Karpas-422 (cell line): Measurements from ENCODE around the gene CD8B2. TPM values are rescaled to one million over a fixed set of nuclear protein-coding genes. Genes with fewer than 3 reads are reported as not detected.
"Not testable (repeated sequence)": the region's sequence is repeated elsewhere in the genome, so short reads cannot be mapped to it uniquely, and the experiment has no call there.

Source experiments
- DNase-seq: peaks from one replicate; pipeline ENCODE4 v3.0.0-alpha.2; 2015
- H2AFZ ChIP-seq: fragments of 200-600 bp; sonication (generic); 2 replicates; pipeline ENCODE4 v1.6.1; 2014; ENCODE audit warnings: antibody characterized with exemption, low read length, mixed read lengths
- H3K27ac ChIP-seq: fragments of 200-600 bp; sonication (generic); 2 replicates; pipeline ENCODE4 v1.5.1; 2014; ENCODE audit warnings: mild to moderate bottlenecking, low read length, moderate library complexity
- H3K27me3 ChIP-seq: fragments of 200-600 bp; sonication (generic); 2 replicates; pipeline ENCODE4 v1.6.1; 2014; ENCODE audit warnings: low read length, mixed read lengths
- H3K36me3 ChIP-seq: fragments of 200-600 bp; sonication (generic); 2 replicates; pipeline ENCODE4 v1.6.1; 2014; ENCODE audit warnings: low read length, mixed read lengths; ENCODE audit not compliant: insufficient read depth
- H3K4me1 ChIP-seq: fragments of 200-600 bp; sonication (generic); 2 replicates; pipeline ENCODE4 v1.6.1; 2014; ENCODE audit warnings: mild to moderate bottlenecking, low read length, mixed read lengths
- H3K4me2 ChIP-seq: fragments of 200-600 bp; sonication (generic); 2 replicates; pipeline ENCODE4 v1.6.1; 2014; ENCODE audit warnings: low read length, low read depth, mild to moderate bottlenecking; ENCODE audit not compliant: poor library complexity, severe bottlenecking
- H3K4me3 ChIP-seq: fragments of 200-600 bp; sonication (generic); 2 replicates; pipeline ENCODE4 v1.5.1; 2014; ENCODE audit warnings: mild to moderate bottlenecking, antibody characterized with exemption, low read length, mixed read lengths
- H3K79me2 ChIP-seq: fragments of 200-600 bp; sonication (generic); 2 replicates; pipeline ENCODE4 v1.6.1; 2014; ENCODE audit warnings: mild to moderate bottlenecking, low read length, mixed read lengths
- H3K9ac ChIP-seq: fragments of 200-600 bp; sonication (generic); 2 replicates; pipeline ENCODE4 v1.6.0; 2014; ENCODE audit warnings: low read length
- H3K9me2 ChIP-seq: fragments of 200-600 bp; sonication (generic), shearing (Covaris generic); replicated peaks from 2 replicates; pipeline ENCODE4 v1.6.0; 2014; ENCODE audit warnings: mild to moderate bottlenecking, low read length, moderate library complexity; ENCODE audit not compliant: insufficient read depth
- H3K9me3 ChIP-seq: fragments of 300-700, 200-600 bp; sonication (generic); 2 replicates; pipeline ENCODE4 v1.6.1; 2014; ENCODE audit warnings: low read length, mixed read lengths
- H4K20me1 ChIP-seq: fragments of 200-600 bp; sonication (generic); 2 replicates; pipeline ENCODE4 v1.6.1; 2014; ENCODE audit warnings: mild to moderate bottlenecking, antibody characterized with exemption, low read length, low read depth; ENCODE audit not compliant: insufficient read depth
- total RNA-seq: library from RNA; depleted of rRNA; stranded (reverse); fragments of >200 nt; shearing (Covaris generic); gene quantifications from 2 replicates; pipeline ENCODE4 v1.2.3, GENCODE V29; 2014; ENCODE audit warnings: low replicate concordance

Gene CD8B2
- total RNA-seq, 1 experiment from 2014 or later = not detected

GRCh38 chr2:106547164-106547903 is 60.2 kb downstream of the CD8B2 start:
- no peak overlapping the region for H3K4me3 ChIP-seq
- H3K79me2 ChIP-seq = no peaks in the 10 kb centered on the region
- no peaks in the 10 kb centered on the region for H3K27me3 ChIP-seq
- DNase-seq = no peak
- H3K27ac ChIP-seq = no peak overlapping the region
- H3K9ac ChIP-seq = no peak overlapping the region
- H3K9me2 ChIP-seq = no peaks in the 10 kb centered on the region
- H3K4me1 ChIP-seq = 0 out of 2 replicates have a peak, but pooled peaks cover 3% of the 10 kb centered on the region
- no peaks in the 10 kb centered on the region for H3K9me3 ChIP-seq
- H3K4me2 ChIP-seq = no peak overlapping the region
- H3K36me3 ChIP-seq = no peaks in the 10 kb centered on the region
- no peak overlapping the region for H2AFZ ChIP-seq
- H4K20me1 ChIP-seq = no peaks in the 10 kb centered on the region

GRCh38 chr2:106551417-106552130 is 64.4 kb downstream of the CD8B2 start:
- no peak overlapping the region for H3K4me3 ChIP-seq
- no peaks in the 10 kb centered on the region for H4K20me1 ChIP-seq
- no peak overlapping the region for H2AFZ ChIP-seq
- H3K79me2 ChIP-seq = no peaks in the 10 kb centered on the region
- H3K4me1 ChIP-seq = no peaks in the 10 kb centered on the region
- no peak overlapping the region for H3K4me2 ChIP-seq
- no peaks in the 10 kb centered on the region for H3K36me3 ChIP-seq
- no peaks in the 10 kb centered on the region for H3K9me3 ChIP-seq
- no peak overlapping the region for H3K27ac ChIP-seq
- no peaks in the 10 kb centered on the region for H3K9me2 ChIP-seq
- no peak for DNase-seq
- no peaks in the 10 kb centered on the region for H3K27me3 ChIP-seq
- H3K9ac ChIP-seq = no peak overlapping the region

- Histone ChIP-seq H4K20me1 (no peaks in the 10 kb centered on the region), H2AFZ (no peak overlapping the region), H3K4me3 (no peak overlapping the region), H3K79me2 (no peaks in the 10 kb centered on the region), H3K9me3 (no peaks in the 10 kb centered on the region), H3K4me1 (no peaks in the 10 kb centered on the region), H3K27ac (no peak overlapping the region), H3K4me2 (no peak overlapping the region), H3K27me3 (no peaks in the 10 kb centered on the region), H3K9ac (no peak overlapping the region), H3K9me2 (no peaks in the 10 kb centered on the region), H3K36me3 (no peaks in the 10 kb centered on the region)
- DNase-seq = no peak
Measured at GRCh38 chr2:106552921-106553320, 65.8 kb downstream of the CD8B2 start.

DNA sequence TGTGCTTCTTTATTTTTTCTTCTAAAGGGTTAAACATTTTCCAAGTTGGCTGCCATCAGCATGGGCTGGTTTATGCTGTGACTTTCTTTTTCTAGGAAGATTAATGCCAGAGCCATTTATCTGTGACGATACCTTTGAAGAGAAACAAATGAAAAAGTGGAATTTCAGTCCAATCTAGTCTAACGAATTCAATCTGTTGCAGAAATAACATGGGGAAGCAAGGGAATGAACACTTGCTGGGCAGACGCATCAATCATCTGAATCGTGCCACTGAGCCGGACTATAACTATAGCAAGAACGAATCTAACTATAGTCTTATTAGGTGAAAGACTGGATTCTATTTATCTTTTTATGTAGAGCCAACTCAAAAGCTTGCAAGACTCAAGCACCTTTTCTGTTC is 66.2 kb downstream of the CD8B2 start:
- Histone ChIP-seq H4K20me1 (no peaks in the 10 kb centered on the region), H3K9me3 (no peaks in the 10 kb centered on the region), H3K36me3 (no peaks in the 10 kb centered on the region), H3K79me2 (no peaks in the 10 kb centered on the region), H3K4me2 (no peak overlapping the region), H3K4me3 (no peak overlapping the region), H3K27me3 (no peaks in the 10 kb centered on the region), H2AFZ (no peak overlapping the region), H3K27ac (no peak overlapping the region), H3K9me2 (no peaks in the 10 kb centered on the region), H3K9ac (no peak overlapping the region), H3K4me1 (no peaks in the 10 kb centered on the region)
- no peak for DNase-seq

DNA sequence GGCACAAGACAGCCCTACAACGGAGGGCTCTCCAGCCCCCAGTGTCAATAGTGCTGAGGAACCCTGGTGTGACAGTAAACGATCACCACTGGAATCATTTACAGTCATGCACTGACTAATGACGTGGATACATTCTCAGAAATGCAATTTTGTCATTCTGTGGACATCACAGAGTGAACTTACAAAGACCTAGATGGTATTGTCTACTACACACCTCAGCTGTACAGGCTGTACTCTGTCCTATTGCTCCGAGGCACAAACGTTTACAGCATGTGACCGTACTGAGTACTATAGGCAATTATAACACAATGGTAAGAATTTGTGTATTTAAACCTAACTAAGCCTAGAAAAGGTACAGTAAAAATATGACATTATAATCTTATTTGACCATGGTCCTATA is 67.2 kb downstream of the CD8B2 start:
- no peaks in the 10 kb centered on the region for H4K20me1 ChIP-seq
- H3K27ac ChIP-seq = no peak overlapping the region
- H3K27me3 ChIP-seq = no peaks in the 10 kb centered on the region
- H3K4me1 ChIP-seq = no peaks in the 10 kb centered on the region
- H3K4me3 ChIP-seq = no peak overlapping the region
- H3K36me3 ChIP-seq = no peaks in the 10 kb centered on the region
- no peaks in the 10 kb centered on the region for H3K9me3 ChIP-seq
- no peak overlapping the region for H3K4me2 ChIP-seq
- H3K9me2 ChIP-seq = no peaks in the 10 kb centered on the region
- H2AFZ ChIP-seq = no peak overlapping the region
- H3K79me2 ChIP-seq = no peaks in the 10 kb centered on the region
- no peak overlapping the region for H3K9ac ChIP-seq
- DNase-seq = no peak

DNA sequence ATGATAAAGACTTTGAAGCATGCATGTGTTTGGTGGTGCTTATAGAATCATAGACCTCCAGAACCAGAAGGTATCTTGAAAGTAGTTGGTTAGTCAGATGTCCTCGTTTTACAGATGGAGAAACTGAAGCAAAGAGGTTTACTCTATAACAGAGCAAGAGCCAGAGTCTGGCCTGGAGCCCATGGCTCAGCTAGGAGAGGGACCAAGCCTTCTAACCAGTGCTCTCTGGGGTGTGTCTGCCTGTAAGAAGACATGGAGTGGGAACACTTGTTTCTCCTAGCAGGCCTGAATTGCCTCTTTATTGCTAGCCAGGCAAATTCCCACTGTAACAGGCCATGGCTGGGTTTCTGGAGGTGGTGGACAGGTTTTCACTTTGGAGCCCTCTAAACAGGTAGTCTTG is 67.9 kb downstream of the CD8B2 start:
- no peak overlapping the region for H3K9ac ChIP-seq
- H4K20me1 ChIP-seq = no peaks in the 10 kb centered on the region
- H3K79me2 ChIP-seq = no peaks in the 10 kb centered on the region
- no peaks in the 10 kb centered on the region for H3K9me3 ChIP-seq
- no peak overlapping the region for H3K4me2 ChIP-seq
- no peak for DNase-seq
- H2AFZ ChIP-seq = no peak overlapping the region
- no peaks in the 10 kb centered on the region for H3K27me3 ChIP-seq
- no peaks in the 10 kb centered on the region for H3K4me1 ChIP-seq
- H3K4me3 ChIP-seq = no peak overlapping the region
- H3K9me2 ChIP-seq = no peaks in the 10 kb centered on the region
- no peaks in the 10 kb centered on the region for H3K36me3 ChIP-seq
- H3K27ac ChIP-seq = no peak overlapping the region

DNA sequence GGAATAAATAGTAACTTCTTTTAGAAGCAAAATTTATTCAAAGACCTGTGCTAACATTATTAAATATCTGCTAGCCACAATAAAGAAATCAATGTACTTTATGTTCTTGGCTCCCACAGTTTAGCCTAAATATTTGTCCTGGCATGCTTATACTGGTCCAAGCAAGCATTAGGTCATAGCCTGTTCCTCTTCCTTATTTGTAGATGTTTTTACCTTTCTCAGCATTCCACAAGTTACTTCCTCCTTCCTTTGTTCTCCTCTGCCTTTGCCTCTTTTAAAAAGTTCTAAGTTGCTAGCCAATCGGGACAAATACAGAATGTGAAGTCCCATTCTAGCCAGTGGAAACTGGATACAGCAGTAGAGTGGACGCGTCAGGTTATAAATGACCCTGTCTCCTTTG is 72.6 kb downstream of the CD8B2 start:
- H3K4me1 ChIP-seq, DNase-seq, H3K9me2 ChIP-seq, H3K9ac ChIP-seq, H3K4me3 ChIP-seq, H3K36me3 ChIP-seq, H2AFZ ChIP-seq, H4K20me1 ChIP-seq, H3K9me3 ChIP-seq, H3K79me2 ChIP-seq, H3K27ac ChIP-seq, H3K27me3 ChIP-seq, H3K4me2 ChIP-seq: not testable (repeated sequence)

GRCh38 chr2:106560773-106561172 is 73.6 kb downstream of the CD8B2 start:
- Histone ChIP-seq H4K20me1 (no peaks in the 10 kb centered on the region), H3K27me3 (no peaks in the 10 kb centered on the region), H3K4me1 (no peaks in the 10 kb centered on the region), H3K9ac (no peak overlapping the region), H3K79me2 (no peaks in the 10 kb centered on the region), H3K9me3 (no peaks in the 10 kb centered on the region), H2AFZ (no peak overlapping the region), H3K4me3 (no peak overlapping the region), H3K4me2 (no peak overlapping the region), H3K9me2 (no peaks in the 10 kb centered on the region), H3K36me3 (no peaks in the 10 kb centered on the region), H3K27ac (no peak overlapping the region)
- no peak for DNase-seq
